NCI-H1092 treated with DMSO at 0.1 percent for 48 hours (cell line): ENCODE results near the gene CEP20.

Experiments used
- DNase-seq: peaks from one replicate; lab custom pipeline; 2025; lab: John Stamatoyannopoulos, UW

CEP20 gene

DNA sequence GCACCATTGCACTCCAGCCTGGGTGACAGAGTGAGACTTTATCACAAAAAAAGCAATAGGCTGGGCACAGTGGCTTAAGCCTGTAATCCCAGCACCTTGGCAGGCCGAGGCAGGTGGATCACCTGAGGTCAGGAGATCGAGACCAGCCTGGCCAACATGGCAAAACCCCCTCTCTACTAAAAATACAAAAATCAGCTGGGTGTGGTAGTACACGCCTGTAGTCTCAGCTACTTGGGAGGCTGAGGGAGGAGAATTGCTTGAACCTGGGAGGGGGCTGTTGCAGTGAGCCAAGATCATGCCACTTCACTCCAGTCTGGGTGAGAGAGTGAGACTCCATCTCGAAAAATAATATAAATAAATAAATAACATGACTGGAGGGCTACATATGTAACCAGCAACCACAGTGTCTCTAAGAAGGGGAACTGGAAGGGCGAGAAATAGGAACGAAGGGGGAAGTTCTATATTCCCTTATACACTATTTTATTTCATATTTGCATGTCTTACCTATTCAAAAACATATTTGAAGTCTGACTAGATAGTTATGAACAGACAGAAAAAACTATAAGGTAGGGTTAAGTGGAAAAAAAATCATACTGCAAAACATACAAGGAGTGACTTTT is 57.5 kb downstream of the CEP20 start:
- DNase-seq = no peak

GRCh38 chr16:15829460-15829859 is 58.9 kb downstream of the CEP20 start:
- no peak for DNase-seq

- DNase-seq = no peak
Measured at GRCh38 chr16:15827709-15828343, 60.6 kb downstream of the CEP20 start.

DNA sequence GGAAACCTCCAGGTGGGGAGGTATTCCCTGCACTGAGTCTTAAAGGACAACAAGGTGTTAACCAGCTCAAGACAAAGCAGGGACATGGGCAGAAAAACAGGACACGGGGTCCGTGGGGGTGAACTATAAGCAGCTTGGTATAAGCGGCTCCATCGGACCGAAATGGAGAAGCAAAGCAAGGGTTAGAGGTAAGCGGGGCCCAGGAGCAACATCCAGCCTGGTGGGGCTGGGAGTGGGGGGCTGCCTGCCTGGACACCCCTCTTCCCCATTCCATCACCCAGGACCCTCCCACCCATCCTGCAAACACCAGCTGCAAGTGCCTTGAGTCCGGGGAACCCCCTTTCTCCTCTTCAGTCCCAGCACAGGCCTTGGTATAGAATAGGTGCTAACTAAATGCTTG is 61.1 kb downstream of the CEP20 start:
- DNase-seq = no peak

GRCh38 chr16:15825750-15826305 is 62.6 kb downstream of the CEP20 start:
- no peak for DNase-seq

DNA sequence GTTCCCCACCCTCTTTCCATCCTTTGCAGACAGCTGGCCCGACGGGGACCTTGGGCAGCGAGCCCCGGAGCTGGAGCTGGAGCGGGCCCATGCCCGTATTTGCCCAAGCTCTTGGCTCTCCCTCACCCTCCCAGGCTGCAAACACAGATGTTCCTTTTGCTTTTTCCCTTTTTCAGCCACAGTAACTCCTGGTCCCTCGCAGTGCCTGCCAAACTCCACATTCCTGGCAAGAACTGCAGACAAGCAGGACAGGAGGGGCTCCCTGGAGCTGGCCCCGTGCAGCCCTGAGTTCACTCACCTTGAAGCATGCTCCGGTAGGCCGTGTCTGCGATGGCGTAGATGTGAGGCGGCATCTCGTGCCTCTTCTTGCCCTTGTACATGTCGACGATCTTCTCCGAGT is 65.4 kb downstream of the CEP20 start:
- peak; percentile 14 for DNase-seq

GRCh38 chr16:15820837-15821236 is 67.6 kb downstream of the CEP20 start:
- no peak for DNase-seq

GRCh38 chr16:15819046-15819445 is 69.4 kb downstream of the CEP20 start:
- no peak for DNase-seq

GRCh38 chr16:15817446-15817845 is 71.0 kb downstream of the CEP20 start:
- no peak for DNase-seq

- no peak for DNase-seq
Measured at GRCh38 chr16:15816228-15816627, 72.2 kb downstream of the CEP20 start.
